GM12872 (cell line): ENCODE results near the gene PPP2R5C.

Experiments used
- CTCF ChIP-seq: IDR thresholded peaks from 3 replicates; pipeline ENCODE4 v1.5.1; 2011; ENCODE audit warnings: low read depth, mild to moderate bottlenecking, low read length, moderate library complexity; ENCODE audit not compliant: insufficient read depth

Gene PPP2R5C

GRCh38 chr14:101879529-101880336 is 118.2 kb downstream of the PPP2R5C start:
- TF ChIP-seq CTCF, result no peak

DNA sequence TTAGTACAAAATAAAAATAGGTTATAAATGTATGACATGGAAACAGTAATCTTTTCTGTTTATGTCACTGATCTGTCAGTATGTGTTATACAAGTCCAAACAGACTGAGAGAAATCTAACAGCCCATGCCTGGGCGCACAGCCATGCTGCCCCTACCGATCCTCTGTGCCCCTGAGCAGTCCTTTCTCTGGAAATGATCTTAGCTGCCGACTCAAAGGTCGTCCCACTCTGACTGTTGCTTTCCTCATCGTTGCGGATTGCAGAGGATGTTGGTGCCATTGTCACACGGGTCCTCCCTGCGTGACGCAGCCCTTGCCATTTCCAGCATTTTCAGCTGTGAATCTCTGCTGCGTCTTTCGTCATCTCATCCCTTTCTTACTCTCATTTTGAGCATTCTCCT is 119.9 kb downstream of the PPP2R5C start:
- no peak for TF ChIP-seq CTCF

DNA sequence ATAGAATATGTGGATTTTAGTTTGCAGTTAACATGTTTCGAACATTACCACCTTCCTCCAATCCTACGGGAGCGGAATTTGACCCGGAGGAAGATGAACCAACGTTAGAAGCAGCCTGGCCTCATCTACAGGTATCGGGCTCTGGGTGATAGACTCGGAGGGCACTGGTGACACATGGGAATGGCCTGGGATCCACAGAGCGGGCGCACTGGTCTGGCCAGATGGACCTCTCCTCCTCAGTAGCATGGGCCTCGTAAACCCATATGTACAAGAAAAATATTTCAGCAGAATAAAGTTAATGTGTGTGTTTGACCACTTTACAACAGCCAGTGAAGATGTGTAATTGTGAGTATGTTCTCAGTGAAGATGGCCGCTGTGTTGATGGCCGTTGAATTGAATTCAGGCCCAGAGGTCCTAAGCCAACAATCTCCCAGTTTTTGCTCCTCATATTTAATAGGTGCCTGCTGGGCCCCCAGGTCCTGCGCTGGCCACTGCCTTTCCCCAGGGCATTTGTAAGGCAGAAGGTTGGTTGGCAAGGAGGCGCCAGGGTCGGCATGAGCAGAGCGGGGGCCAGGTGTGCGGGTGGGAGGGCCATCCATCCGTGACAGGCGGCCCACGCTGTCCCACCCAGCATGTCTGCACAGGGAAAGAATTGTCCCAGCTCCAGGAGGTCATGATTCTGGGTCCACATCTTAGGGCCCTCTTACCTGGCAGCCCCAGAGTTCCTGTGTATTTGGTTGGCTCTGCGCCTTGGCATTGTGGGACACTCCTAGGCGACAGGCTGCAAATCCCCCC is 120.8 kb downstream of the PPP2R5C start:
- no peak for TF ChIP-seq CTCF

GRCh38 chr14:101884089-101884933 is 122.8 kb downstream of the PPP2R5C start:
- no peak for TF ChIP-seq CTCF

DNA sequence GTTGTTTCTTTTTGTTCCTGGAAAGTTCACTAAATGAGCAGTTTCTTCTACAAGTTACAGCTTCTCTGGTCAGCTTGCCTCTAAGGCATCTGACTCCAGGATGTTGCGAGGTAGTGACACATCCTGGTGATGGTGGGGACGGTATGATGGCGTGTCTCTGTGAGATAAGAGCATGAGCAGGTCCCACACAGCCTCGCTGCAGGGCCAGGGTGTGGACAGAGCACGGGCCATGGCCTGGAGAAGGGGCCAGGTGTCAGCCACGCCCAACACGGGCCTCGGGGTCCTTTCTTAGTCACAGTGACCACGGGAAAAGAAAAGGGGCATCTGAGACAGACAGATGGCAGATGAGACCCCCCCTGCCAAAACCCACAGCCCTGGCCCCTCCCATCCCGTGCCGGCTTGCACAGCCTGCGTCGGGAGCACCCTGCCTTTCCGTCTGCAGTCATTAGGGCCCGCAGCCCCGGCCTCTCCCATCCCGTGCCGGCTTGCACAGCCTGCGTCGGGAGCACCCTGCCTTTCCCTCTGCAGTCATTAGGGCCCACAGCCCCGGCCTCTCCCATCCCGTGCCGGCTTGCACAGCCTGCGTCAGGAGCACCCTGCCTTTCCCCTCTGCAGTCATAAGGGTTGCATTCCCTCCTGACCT is 123.5 kb downstream of the PPP2R5C start:
- TF ChIP-seq CTCF, result no peak

DNA sequence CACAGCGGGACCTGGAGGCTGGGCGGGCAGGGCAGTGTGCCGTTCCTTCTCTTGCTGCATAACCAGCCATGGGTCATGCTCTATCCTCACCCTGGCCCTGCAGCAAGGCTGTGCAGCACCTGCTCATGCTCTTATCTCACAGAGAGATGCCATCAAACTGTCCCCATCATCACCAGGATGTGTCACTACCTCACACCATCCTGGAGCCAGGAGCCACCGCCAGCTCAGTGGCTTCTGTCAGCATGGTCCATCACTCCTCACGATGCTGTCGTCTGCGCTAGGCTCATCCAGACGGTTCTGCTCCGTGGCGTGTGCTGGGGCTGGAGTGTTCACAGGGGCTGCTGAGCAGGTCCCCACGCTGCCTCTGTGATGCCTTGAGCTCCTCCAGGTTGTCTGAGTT is 125.7 kb downstream of the PPP2R5C start:
- no peak for TF ChIP-seq CTCF
